Choroid plexus epithelial cell (primary cell): Measurements from ENCODE around the gene MROH8.
A peak's percentile ranks its signal among the peaks of the same experiment; 100 is the strongest.

ENCODE experiments used
- DNase-seq: peaks from one replicate; pipeline ENCODE4 v3.0.0-alpha.2; 2010; ENCODE audit warnings: low read depth
- H3K4me3 ChIP-seq: 2 replicates; pipeline ENCODE4 v1.5.1; 2011; ENCODE audit warnings: low read depth, mild to moderate bottlenecking, control low read depth, low read length, moderate library complexity
- CTCF ChIP-seq: conservative IDR thresholded peaks from 2 replicates; pipeline ENCODE4 v1.5.1; 2011; ENCODE audit warnings: low read depth, mild to moderate bottlenecking, control low read depth, inconsistent platforms, low read length, moderate library complexity

Gene MROH8

GRCh38 chr20:37096415-37097041 is 82.8 kb downstream of the MROH8 start:
- no peak for TF ChIP-seq CTCF
- no peak for DNase-seq

GRCh38 chr20:37095599-37096414 is 83.5 kb downstream of the MROH8 start, which contains the start of gene RBL1:
TSS of gene RBL1 (minus strand) at chr20:37095997. CDS start at chr20:37095928, 69 bp downstream.
- peak; percentile 79 for DNase-seq
- TF ChIP-seq CTCF: peak; percentile 65
- peak within 1 kb of the TSS; percentile 84 for H3K4me3 ChIP-seq

More at GRCh38 chr20:37096415-37097041, 82.8 kb downstream of the MROH8 start:
- H3K4me3 ChIP-seq: peak overlapping the region; percentile 84

- peak; percentile 8 for DNase-seq
- H3K4me3 ChIP-seq: peak overlapping the region; percentile 84
- TF ChIP-seq CTCF: no peak
Observed at GRCh38 chr20:37095108-37095598, 84.2 kb downstream of the MROH8 start.

GRCh38 chr20:37090407-37090806 is 88.9 kb downstream of the MROH8 start:
- DNase-seq: no peak
- H3K4me3 ChIP-seq: no peak overlapping the region
- no peak for TF ChIP-seq CTCF

- peak; percentile 76 for TF ChIP-seq CTCF
- peak; percentile 52 for DNase-seq
- H3K4me3 ChIP-seq: no peak overlapping the region
Observed at GRCh38 chr20:37081717-37082289, 97.5 kb downstream of the MROH8 start.

- no peak for TF ChIP-seq CTCF
- no peak for DNase-seq
- no peak overlapping the region for H3K4me3 ChIP-seq
Observed at GRCh38 chr20:37077009-37077408, 102.3 kb downstream of the MROH8 start.
